ENCODE results near the gene UBE2V1.

- TF ChIP-seq CBX3 (IDR thresholded peaks at IDR 0.05; ENCODE audit: borderline replicate concordance, low read depth) = no peak
- no peak for TF ChIP-seq SIX5 (IDR thresholded peaks at IDR 0.05; ENCODE audit: low read depth, low read length, severe bottlenecking)
- TF ChIP-seq ZZZ3 (IDR thresholded peaks at IDR 0.05; ENCODE audit: control insufficient read depth, insufficient read length, low read depth) = no peak
- TF ChIP-seq, protein P1, sequence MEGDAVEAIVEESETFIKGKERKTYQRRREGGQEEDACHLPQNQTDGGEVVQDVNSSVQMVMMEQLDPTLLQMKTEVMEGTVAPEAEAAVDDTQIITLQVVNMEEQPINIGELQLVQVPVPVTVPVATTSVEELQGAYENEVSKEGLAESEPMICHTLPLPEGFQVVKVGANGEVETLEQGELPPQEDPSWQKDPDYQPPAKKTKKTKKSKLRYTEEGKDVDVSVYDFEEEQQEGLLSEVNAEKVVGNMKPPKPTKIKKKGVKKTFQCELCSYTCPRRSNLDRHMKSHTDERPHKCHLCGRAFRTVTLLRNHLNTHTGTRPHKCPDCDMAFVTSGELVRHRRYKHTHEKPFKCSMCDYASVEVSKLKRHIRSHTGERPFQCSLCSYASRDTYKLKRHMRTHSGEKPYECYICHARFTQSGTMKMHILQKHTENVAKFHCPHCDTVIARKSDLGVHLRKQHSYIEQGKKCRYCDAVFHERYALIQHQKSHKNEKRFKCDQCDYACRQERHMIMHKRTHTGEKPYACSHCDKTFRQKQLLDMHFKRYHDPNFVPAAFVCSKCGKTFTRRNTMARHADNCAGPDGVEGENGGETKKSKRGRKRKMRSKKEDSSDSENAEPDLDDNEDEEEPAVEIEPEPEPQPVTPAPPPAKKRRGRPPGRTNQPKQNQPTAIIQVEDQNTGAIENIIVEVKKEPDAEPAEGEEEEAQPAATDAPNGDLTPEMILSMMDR (IDR thresholded peaks at IDR 0.05 in 2 of 3, conservative IDR thresholded peaks at IDR 0.05 in 1 of 3; ENCODE audit: control insufficient read depth in 2 of 3, extremely low read depth in 1 of 3, insufficient read depth in 1 of 3, low read depth in 3 of 3, low read length in 3 of 3) = peak in 2 of 3 experiments; percentile 23 to 24; a peak in 2 of 6 replicates
- TF ChIP-seq CUX1 (IDR thresholded peaks at IDR 0.05; ENCODE audit: insufficient replicate concordance, low read depth, low read length) = no peak
- no peak for TF ChIP-seq ZNF274 (IDR thresholded peaks at IDR 0.05; ENCODE audit: insufficient read depth, insufficient read length)
- no peak for TF ChIP-seq RFX5 (IDR thresholded peaks at IDR 0.05; ENCODE audit: low read depth, low read length)
- no peak for TF ChIP-seq KDM1A (IDR thresholded peaks at IDR 0.05; ENCODE audit: borderline replicate concordance)
- TF ChIP-seq FOXM1 (IDR thresholded peaks at IDR 0.05; ENCODE audit: low read depth, low read length) = no peak
- TF ChIP-seq POLR2A (IDR thresholded peaks at IDR 0.05; ENCODE audit: low read depth, low read length) = no peak
- no peak for TF ChIP-seq CEBPZ (IDR thresholded peaks at IDR 0.05; ENCODE audit: low read depth, low read length)
- TF ChIP-seq ZBTB4 (CRISPR knock-in tag; IDR thresholded peaks at IDR 0.05) = no peak
Measured at GRCh38 chr20:50133474-50134217, 20.7 kb upstream of the UBE2V1 start.

Data from GM12878 (cell line).